CMK (cell line): Measurements from ENCODE around the gene WDR89.
"Not testable (repeated sequence)": the region's sequence is repeated elsewhere in the genome, so short reads cannot be mapped to it uniquely, and the experiment has no call there.

Source experiments
- DNase-seq: peaks from one replicate; pipeline ENCODE4 v3.0.0-alpha.2; 2010; ENCODE audit warnings: low read depth

WDR89 gene

GRCh38 chr14:63652406-63652805 is 10.7 kb upstream of the WDR89 start:
- no peak for DNase-seq

DNA sequence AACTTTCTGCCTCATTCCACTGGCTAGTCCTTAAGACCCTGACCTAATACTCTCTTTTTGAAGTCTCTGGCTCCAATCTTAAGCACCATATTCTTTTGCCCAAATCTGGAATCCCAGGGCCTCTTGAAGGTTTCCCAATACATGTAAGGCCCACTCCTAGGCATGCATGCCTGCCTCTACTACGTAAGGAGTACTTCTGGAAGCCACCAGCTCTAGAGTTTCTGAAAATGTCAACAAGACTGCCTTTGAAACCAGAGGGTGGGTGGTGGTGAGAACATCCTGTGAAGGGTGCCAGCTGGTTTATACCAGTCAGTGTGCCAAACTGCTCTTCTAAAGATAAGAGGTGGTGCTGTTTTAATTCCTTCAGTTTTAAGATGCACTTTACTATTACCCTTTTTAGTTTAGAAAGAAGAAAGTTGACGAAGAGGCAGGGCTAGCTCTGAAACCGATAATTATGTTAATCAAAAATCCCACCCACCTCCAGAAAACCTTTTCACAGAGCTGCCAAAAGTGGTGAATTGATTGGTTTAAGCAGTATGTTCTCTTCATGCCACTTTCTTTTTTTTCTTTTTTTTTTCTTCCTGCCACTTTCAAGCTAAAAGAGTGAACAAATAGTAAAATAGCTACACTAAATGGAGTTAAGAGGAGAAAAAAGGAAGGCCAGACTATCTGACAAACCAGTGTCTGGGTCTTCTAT is 8.7 kb upstream of the WDR89 start:
- DNase-seq: no peak

DNA sequence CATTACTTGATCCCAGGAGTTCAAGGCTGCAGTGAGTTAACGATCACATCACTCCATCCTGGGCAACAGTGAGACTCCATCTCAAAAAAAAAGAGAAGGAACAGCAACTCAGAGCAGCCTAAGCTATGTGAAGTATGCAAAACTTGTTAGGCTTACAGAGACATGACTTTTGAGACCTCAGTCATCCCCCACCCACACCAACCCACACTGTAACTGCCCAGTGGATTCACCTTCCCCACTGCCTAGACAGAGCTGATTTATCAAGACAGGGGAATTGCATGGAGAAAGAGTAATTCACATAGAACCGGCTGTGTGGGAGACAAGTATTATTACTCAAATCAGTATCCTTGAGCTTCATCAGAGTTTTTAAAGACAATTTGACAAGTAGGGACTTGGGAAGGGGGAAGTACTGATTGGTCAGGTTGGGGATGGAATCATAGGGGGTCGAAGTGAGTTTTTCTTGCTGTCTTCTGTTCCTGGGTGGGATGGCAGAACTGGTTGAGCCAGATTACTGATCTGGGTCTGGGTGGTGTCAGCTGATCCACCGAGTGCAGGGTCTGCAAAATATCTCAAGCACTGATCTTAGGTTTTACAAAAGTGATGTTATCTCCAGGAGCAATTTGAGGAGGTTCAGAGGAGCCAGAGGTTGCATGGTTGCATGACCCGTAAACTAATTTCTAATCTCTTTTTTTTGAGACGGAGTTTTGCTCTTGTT is 6.2 kb upstream of the WDR89 start:
- no peak for DNase-seq

GRCh38 chr14:63644741-63645140 is 3.1 kb upstream of the WDR89 start:
- no peak for DNase-seq

- no peak for DNase-seq
Measured at GRCh38 chr14:63642656-63643382, 1.1 kb upstream of the WDR89 start.

DNA sequence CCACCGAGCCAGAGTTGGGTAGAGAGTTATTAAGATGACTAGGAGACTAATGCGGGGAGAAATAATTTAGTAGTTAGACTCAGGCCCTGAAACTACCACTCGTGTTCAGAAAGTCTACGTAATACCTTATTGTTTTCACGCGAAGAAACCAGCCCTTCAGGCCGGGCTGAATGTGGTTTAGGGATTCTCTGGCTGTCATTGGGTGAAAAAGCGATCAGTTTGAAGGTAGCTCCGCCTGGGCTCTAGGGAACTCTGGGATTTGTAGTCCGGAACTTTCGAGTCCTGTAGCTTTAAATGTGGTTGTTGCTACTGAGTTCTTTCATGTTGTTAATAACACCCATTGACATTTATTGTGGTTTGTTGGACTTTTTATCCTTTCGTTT is 549 bp upstream of the WDR89 start:
- DNase-seq: peak; percentile 81

GRCh38 chr14:63638493-63638892 is 3.2 kb downstream of the WDR89 start:
- no peak for DNase-seq

DNA sequence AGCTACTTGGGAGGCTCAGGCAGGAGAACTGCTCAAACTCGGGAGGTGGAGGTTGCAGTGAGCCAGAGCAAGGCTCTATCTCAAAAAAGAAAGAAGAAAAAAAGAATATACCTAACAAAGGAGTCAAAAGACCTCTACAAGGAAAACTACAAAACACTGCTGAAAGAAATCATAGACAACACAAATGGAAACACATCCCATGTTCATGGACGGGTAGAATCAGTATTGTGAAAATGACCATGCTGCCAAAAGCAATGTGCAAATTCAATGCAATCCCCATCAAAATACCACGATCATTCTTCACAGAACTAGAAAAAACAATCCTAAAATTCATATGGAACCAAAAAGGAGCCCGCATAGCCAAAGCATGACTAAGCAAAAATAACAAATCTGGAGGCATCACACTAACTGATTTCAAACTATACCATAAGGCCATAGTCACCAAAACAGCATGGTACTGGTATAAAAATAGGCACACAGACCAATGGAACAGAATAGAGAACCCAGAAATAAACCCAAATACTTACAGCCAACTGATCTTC is 5.5 kb downstream of the WDR89 start:
- DNase-seq: not testable (repeated sequence)

DNA sequence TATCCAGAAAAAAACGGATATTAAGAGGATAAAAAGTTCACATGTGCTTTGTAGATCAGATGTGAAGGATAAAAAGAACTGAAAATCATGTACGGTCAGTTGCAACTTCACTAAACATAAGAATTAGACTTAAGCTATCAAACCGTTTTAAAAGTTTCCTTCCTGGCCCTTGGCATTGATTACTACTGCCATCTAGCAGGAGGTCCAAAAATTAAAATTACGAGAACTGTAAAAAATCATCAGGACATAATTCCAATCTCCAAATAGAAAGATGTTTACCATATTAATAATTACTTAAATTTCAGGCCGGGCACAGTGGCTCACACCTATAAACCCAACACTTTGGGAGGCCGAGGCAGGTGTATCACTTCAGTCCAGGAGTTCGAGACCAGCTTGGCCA is 7.9 kb downstream of the WDR89 start:
- no peak for DNase-seq

DNA sequence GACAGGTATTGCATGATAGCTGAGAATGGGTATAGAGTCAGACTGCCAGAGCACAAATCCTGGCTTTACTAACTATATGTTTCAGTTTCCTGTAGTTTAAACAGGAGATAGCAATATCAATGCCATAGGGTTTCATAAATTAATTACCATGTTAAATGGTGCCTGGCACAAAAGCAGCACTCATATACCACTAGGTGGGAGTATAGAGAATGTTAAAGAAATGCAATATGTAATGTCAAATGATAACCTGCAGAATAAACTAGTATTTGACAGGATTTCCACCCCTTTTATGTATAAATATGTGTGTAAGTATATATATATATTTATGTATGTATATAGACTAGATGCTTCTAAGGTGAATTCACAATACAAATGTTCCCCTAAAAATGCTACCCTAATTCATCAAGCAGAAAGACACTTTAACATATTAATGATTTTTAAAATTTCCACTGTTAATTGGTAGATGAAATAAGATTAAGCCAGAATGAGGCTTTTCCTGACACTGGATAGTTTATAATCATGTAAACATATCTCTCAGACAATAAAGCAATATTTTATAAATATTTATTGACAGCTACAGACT is 8.6 kb downstream of the WDR89 start:
- no peak for DNase-seq

DNA sequence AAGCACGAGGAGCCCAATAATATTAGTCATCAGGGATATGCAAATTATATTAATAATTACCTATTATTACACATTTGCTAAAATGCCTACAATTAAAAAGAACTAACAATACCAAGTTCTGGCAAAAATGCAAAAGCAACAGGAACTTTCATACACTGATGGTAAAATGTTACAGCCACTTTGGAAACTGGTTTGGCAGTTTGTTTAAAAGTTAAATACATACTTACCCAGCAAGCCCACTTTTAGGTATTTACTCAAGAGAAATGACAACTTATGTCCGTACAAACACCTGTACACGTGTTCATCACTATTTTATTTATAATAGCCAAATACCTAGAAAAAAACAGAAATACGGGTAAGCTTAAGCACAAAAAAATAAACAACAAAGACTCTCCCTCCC is 17.0 kb downstream of the WDR89 start:
- no peak for DNase-seq

- DNase-seq: no peak
Measured at GRCh38 chr14:63624203-63624602, 17.5 kb downstream of the WDR89 start.

- not testable (repeated sequence) for DNase-seq
Measured at GRCh38 chr14:63621975-63622374, 19.7 kb downstream of the WDR89 start.

DNA sequence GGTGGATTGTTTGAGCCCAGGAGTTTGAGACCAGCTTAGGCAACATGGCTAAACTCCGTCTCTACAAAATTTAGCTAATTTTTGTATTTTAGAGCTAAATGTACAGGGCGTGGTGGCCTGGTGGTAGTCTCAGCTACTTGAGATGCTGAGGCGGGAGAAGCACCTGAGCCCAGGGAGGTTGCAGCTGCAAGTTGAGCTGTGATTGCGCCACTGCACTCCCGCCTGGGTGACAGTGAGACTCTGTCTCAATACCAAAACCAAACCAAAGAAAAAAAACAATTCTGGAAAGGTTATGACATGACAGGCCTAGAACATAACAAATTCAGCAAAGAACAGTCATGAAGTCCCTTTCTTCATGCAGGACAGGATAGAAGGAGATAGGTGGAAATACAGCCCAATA is 25.7 kb downstream of the WDR89 start:
- no peak for DNase-seq

DNA sequence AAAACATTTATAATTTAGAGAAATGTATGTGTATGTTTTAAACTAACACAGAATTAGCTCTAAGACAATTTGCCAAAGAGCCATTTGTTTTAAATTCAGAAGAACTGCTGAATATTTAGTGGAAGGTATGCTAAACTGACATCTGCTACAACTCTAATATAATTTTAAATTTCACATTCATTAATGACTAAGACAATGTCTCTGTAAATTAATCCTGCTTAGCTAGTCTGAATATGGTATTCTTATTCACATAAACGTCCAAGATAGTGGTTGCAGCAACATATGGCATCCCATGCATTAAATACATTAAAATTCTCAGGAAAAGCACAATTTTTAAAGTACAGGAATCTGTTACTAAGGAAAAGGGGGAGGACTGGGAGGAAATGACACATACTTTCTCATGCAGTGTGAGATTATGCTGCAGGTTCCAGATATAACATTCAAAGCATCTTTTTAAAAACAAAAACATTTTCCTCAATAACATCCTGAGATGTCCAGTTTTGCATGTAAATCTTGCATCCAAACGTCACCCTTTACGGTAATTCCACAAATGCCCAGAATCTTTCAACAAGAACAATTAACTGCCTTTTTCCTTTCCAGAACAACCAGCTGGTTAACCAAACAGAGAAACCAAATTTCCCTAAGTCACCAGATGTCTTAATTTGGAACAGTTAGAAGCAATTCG is 26.9 kb downstream of the WDR89 start:
- DNase-seq: no peak

- no peak for DNase-seq
Measured at GRCh38 chr14:63611078-63611477, 30.6 kb downstream of the WDR89 start.

GRCh38 chr14:63605041-63605532 is 36.6 kb downstream of the WDR89 start:
- DNase-seq: no peak

GRCh38 chr14:63604626-63605025 is 37.0 kb downstream of the WDR89 start:
- no peak for DNase-seq

DNA sequence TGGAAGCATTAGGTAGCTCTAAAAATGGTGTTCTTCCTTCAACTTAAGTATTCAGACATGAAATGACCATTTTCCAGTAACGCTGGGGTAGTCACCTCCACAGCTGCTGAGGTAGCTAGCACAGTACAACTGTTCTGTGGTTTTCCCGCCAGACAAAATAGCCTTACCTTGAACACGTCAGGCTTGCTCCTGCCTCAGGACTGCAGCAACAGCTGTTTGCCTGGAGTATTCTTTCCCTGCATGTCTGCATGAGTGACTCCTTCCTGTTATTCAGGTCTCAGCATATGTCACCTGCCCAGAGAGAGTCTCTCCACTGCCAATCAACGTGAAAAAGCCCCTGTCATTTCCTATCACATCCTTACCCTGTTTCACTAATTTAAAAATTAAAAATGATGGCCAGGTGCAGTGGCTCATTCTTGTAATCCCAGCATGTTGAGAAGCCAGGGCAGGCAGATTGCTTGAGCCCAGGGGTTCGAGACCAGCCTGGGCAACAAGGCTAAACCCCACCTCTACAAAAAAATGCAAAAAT is 37.9 kb downstream of the WDR89 start:
- DNase-seq: no peak

- no peak for DNase-seq
Measured at GRCh38 chr14:63598807-63599206, 42.9 kb downstream of the WDR89 start.

DNA sequence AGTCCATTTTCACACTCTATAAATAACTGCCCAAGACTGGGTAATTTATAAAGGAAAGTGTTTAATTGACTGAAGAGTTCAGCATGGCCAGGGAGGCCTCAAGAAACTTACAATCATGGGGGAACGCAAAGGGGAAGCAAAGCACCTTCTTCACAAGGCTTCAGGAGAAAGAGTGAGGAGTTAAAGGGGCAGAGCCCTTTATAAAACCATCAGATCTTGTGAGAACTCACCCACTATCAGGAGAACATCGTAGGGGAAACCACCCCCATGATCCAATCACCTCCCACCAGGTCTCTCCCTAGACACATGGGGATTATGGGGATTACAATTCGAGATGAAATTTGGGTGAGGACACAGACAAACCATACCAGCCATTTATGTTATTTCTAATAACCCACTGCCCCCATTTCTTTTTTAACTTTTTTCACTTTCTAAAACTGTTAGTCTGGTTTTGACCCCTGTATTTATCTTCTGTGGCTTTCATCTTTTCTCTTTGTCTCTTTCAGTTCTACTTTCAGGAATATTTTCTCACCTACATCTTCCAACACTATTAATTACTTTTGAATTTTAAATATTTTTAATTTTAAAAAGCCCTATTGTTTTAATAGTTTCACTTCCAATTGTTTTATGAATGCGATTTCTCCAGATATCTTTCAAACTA is 44.5 kb downstream of the WDR89 start:
- DNase-seq: no peak
